K562 (cell line): ENCODE results near the gene SMIM22. TPM values are rescaled to one million over a fixed set of nuclear protein-coding genes. Genes with fewer than 3 reads are reported as not detected.

Experiments used
- ATAC-seq: fragments of 200-7000 bp; cut with Tn5 transposase; 3 replicates; pipeline ENCODE4 v1.9.1; 2020; ENCODE audit warnings: moderate library complexity
- BruUV-seq: library from RNA; stranded (reverse); fragments of 400-500 nt; replicated peaks from 2 replicates; lab custom pipeline; 2021; lab: Mats Ljungman, UMichigan
- CTCF ChIA-PET: fragments of 300-600 bp; formaldehyde crosslinking; extraction: SDS; loops from one replicate; lab custom pipeline; 2021; ENCODE audit warnings: low intra/inter-chr PET ratio; lab: Yijun Ruan, JAX
- POLR2A ChIA-PET: fragments of 300-600, 350-650 bp; sonication (Branson Sonifier 250); formaldehyde crosslinking; extraction: SDS; loops from one replicate; lab custom pipeline; 2021; ENCODE audit warnings: antibody characterized with exemption, inconsistent platforms; lab: Yijun Ruan, JAX
- DNase-seq, 4 experiments: peaks; one replicate each; pipeline versions ENCODE4 v3.0.0 to v3.0.0-alpha.2; 2011 to 2018; ENCODE audit warnings: low spot score in 3 of 4, mixed read lengths in 3 of 4; ENCODE audit errors: extremely low read depth in 1 of 4
- FAIRE-seq: peaks from 2 replicates; lab custom pipeline; 2011; peaks lifted over from hg19 to GRCh38; lab: Jason Lieb, UNC
- H2AFZ ChIP-seq: 2 replicates; pipeline ENCODE4 v1.6.0; 2011; ENCODE audit warnings: low read depth, low read length, control low read depth, inconsistent platforms
- H3K27ac ChIP-seq: fragments of 200-600 bp; 3 replicates; pipeline ENCODE4 v1.8.0; 2011; ENCODE audit warnings: low read depth, mild to moderate bottlenecking, control low read depth, inconsistent platforms, low read length, moderate library complexity, mixed read lengths; ENCODE audit errors: extremely low read depth
- H3K27me3 ChIP-seq, 2 experiments: fragments of 300-600 bp in 1 of 2; 2 replicates in 1 of 2; 3 replicates in 1 of 2; pipeline versions ENCODE4 v1.6.0 to v1.8.0; 2011; ENCODE audit warnings: inconsistent platforms in 2 of 2, low read length in 2 of 2, mild to moderate bottlenecking in 1 of 2, mixed read lengths in 1 of 2, moderate library complexity in 1 of 2; ENCODE audit not compliant: control insufficient read depth in 2 of 2, insufficient read depth in 2 of 2
- H3K36me3 ChIP-seq: fragments of 300-600 bp; 3 replicates; pipeline ENCODE4 v1.8.0; 2011; ENCODE audit warnings: mild to moderate bottlenecking, low read length, inconsistent platforms; ENCODE audit not compliant: control insufficient read depth, insufficient read depth
- H3K4me1 ChIP-seq, 2 experiments: fragments of 200-600 bp in 1 of 2; replicated peaks in 1 of 2; 2 replicates in 1 of 2; 3 replicates in 1 of 2; pipeline versions ENCODE4 v1.5.1 to v1.8.0; 2011; ENCODE audit warnings: inconsistent platforms in 2 of 2, low read length in 2 of 2, mild to moderate bottlenecking in 1 of 2, mixed read lengths in 1 of 2, moderate library complexity in 1 of 2; ENCODE audit not compliant: control insufficient read depth in 2 of 2, insufficient read depth in 2 of 2
- H3K4me2 ChIP-seq: 2 replicates; pipeline ENCODE4 v1.6.1; 2011; ENCODE audit warnings: low read length, control low read depth, inconsistent platforms, mixed read lengths; ENCODE audit not compliant: insufficient read depth
- H3K4me3 ChIP-seq: fragments of 200-600 bp; sonication (generic), shearing (Covaris generic); 2 replicates; pipeline ENCODE4 v1.5.1; 2016; ENCODE audit warnings: control low read depth, inconsistent platforms
- H3K79me2 ChIP-seq: fragments of 200-600 bp; 3 replicates; pipeline ENCODE4 v1.8.0; 2011; ENCODE audit warnings: low read length, inconsistent platforms; ENCODE audit not compliant: control insufficient read depth, insufficient read depth
- H3K9ac ChIP-seq, 2 experiments: 2 replicates each; pipeline versions ENCODE4 v1.6.0 to v1.6.1; 2011; ENCODE audit warnings: low read depth in 2 of 2, low read length in 2 of 2, control low read depth in 1 of 2, inconsistent platforms in 1 of 2, mild to moderate bottlenecking in 1 of 2, mixed read lengths in 1 of 2; ENCODE audit not compliant: insufficient read depth in 1 of 2
- H3K9me1 ChIP-seq: one replicate; pipeline ENCODE4 v1.6.0; 2011; ENCODE audit warnings: inconsistent platforms, mild to moderate bottlenecking, low read length, moderate library complexity; ENCODE audit not compliant: control insufficient read depth, insufficient read depth
- H3K9me3 ChIP-seq: replicated peaks from 2 replicates; pipeline ENCODE4 v1.5.1; 2011; ENCODE audit warnings: low read depth, low read length, inconsistent platforms; ENCODE audit not compliant: control insufficient read depth, insufficient read depth
- H4K20me1 ChIP-seq: replicated peaks from 2 replicates; pipeline ENCODE4 v1.6.1; 2011; ENCODE audit warnings: low read length, inconsistent platforms, mixed read lengths; ENCODE audit not compliant: control insufficient read depth, insufficient read depth
- L3MBTL2 ChIP-seq: fragments of 450-650 bp; IDR thresholded peaks from 2 replicates; pipeline ENCODE4 v1.6.1; 2016; ENCODE audit warnings: mild to moderate bottlenecking, moderate library complexity
- LCOR ChIP-seq: sonication (generic); formaldehyde crosslinking; IDR thresholded peaks from 2 replicates; pipeline ENCODE4 v1.8.0; 2022; ENCODE audit warnings: mild to moderate bottlenecking, missing genetic modification reagents
- MEF2A ChIP-seq: IDR thresholded peaks from 2 replicates; pipeline ENCODE4 v1.6.1; 2011; ENCODE audit warnings: low read depth, mild to moderate bottlenecking, low read length, moderate library complexity; ENCODE audit not compliant: control insufficient read depth
- MTF1 ChIP-seq: fragments of 250-450 bp; sonication (Bioruptor Pico); IDR thresholded peaks from 2 replicates; pipeline ENCODE4 v1.9.0; 2021; ENCODE audit warnings: moderate library complexity, mild to moderate bottlenecking, inconsistent platforms, borderline replicate concordance
- MYNN ChIP-seq, 2 experiments: sonication (generic); formaldehyde crosslinking in 1 of 2; IDR thresholded peaks; 2 replicates each; pipeline versions ENCODE4 v1.5.0 to v1.6.1; 2016 to 2020; ENCODE audit warnings: antibody characterized with exemption in 1 of 2, missing genetic modification reagents in 1 of 2
- NELFE ChIP-seq: IDR thresholded peaks from 2 replicates; pipeline ENCODE4 v1.6.1; 2011; ENCODE audit warnings: mild to moderate bottlenecking; ENCODE audit not compliant: insufficient read depth, insufficient read length
- SUPT5H ChIP-seq: fragments of 450-650 bp; IDR thresholded peaks from 2 replicates; pipeline ENCODE4 v1.6.1; 2016
- ZNF511 ChIP-seq: sonication (generic); formaldehyde crosslinking; IDR thresholded peaks from 2 replicates; pipeline ENCODE4 v1.8.0; 2022; ENCODE audit warnings: mild to moderate bottlenecking, missing genetic modification reagents
- ZNF512 ChIP-seq: IDR thresholded peaks from 2 replicates; pipeline ENCODE4 v1.6.1; 2016; ENCODE audit warnings: missing genetic modification characterization, missing compliant biosample characterization
- WGBS: fragments of 100-300 bp; shearing (Covaris generic); methylation state at CpG from one replicate; pipeline ENCODE4 v1.1.6; 2016; ENCODE audit warnings: low coverage, mixed read lengths; ENCODE audit not compliant: insufficient coverage; ENCODE audit errors: missing lambda C conversion rate; 5-methylcytosine and 5-hydroxymethylcytosine counted together
- in situ Hi-C: fragments of 300-500 bp; cut with MboI; formaldehyde crosslinking; loops from 4 replicates; pipeline ENCODE4 v1.15.0; 2018; ENCODE audit warnings: inconsistent platforms, mixed read lengths
- intact Hi-C: fragments of 100-400 bp; cut with micrococcal nuclease; formaldehyde crosslinking; loops from 2 replicates; pipeline ENCODE4 v1.14.2; 2022
- polyA plus RNA-seq, 8 experiments: library from polyadenylated mRNA; depleted of rRNA in 4 of 8; stranded (reverse) in 5 of 8; unstranded in 3 of 8; fragments of >200 nt; fragmentation: Nextera tagmentation in 2 of 8; fragmentation: Illumina TruSeq in 1 of 8; extraction: Ambion mirVana in 2 of 8; extraction: Trizol in 1 of 8; gene quantifications; 2 replicates each; pipeline versions ENCODE4 v1.2.1 to v1.2.3, GENCODE V29; 2011 to 2014; ENCODE audit warnings: inconsistent platforms in 1 of 8, missing spikeins in 1 of 8
- total RNA-seq, 7 experiments: library from RNA; depleted of rRNA in 6 of 7; stranded (reverse); fragments of >200 nt in 6 of 7; fragmentation: Illumina TruSeq in 2 of 7; extraction: Trizol in 2 of 7; gene quantifications; 2 replicates each; pipeline versions ENCODE4 v1.2.1 to v1.2.3, GENCODE V29; 2011 to 2021; ENCODE audit warnings: low replicate concordance in 1 of 7
- TF ChIP-seq, protein P1 (sequence below): fragments of 250-450 bp; sonication (Bioruptor Pico); IDR thresholded peaks from 2 replicates; pipeline ENCODE4 v1.6.1; 2021; ENCODE audit warnings: mild to moderate bottlenecking

SMIM22 gene
- total and polyA plus RNA-seq, 9 of the 15 experiments (the other 6 are each of a cell fraction or from before 2014, with no cell fraction given) = not detected

DNA sequence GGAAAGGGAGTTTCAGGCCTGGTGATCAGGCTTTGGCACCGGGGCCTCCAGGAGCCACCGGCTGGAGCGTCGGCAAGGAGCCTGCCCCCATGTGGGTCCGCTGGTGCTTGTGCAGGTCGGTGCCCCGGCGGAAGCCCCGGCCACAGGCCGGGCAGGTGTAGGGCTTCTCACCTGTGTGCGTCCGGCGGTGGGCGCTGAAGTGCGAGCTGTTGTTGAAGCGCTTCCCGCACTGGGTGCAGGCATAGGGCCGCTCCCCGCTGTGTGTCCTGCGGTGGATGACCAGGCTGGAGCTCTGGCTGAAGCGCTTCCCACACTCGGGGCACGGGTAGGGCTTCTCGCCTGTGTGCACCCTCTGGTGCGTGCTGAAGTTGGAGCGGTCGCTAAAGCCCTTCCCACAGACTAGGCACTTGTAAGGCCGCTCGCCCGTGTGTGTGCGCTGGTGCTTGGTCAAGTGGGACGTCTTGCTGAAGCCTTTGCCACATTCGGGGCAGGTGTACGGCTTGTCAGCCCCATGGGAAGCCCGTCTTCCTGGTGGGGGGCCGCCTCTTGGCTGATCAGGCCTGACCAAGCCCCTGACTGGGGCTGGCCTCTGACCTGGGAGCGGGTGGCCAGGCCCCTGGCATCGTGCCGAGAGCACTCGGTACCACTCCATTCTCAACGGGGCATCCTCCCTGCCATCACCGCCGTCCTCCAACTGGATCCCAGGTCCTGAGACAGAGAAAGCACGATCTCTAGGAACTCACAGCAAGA is 42.6 kb upstream of the SMIM22 start:
- BruUV-seq = no TSS peak
- Histone ChIP-seq H3K79me2 (no peaks in the 10 kb centered on the region; the same call in 2 of the 3 replicates), H3K4me1 (peaks cover 0 to 12% of the 10 kb centered on the region in 2 experiments; a peak in 1 of 5 replicates), H3K36me3 (peaks cover 58% of the 10 kb centered on the region), H4K20me1 (no peaks in the 10 kb centered on the region), H3K9ac (no peak overlapping the region), H3K4me2 (no peak overlapping the region), H3K9me1 (no peaks in the 10 kb centered on the region)
- DNase-seq (no peak), FAIRE-seq (no peak)
- CTCF ChIA-PET = no interaction called here
- in situ Hi-C loops (no loop called here), intact Hi-C loops (no loop called here)
- WGBS = 97% methylated on average over 35 of the region's 44 CpGs
- TF ChIP-seq SUPT5H = no peak
- no peak for TF ChIP-seq ZNF512 (tag)
- TF ChIP-seq MTF1 (CRISPR knock-in tag) = no peak
- TF ChIP-seq LCOR (CRISPR knock-in tag) = no peak
- TF ChIP-seq L3MBTL2 = no peak
- no peak for TF ChIP-seq ZNF511 (CRISPR knock-in tag)
- no peak for TF ChIP-seq MEF2A
- TF ChIP-seq MYNN (IDR thresholded peaks at IDR 0.05) = no peak
- no peak for TF ChIP-seq MYNN (CRISPR knock-in tag; IDR thresholded peaks at IDR 0.05)
- TF ChIP-seq, protein P1, sequence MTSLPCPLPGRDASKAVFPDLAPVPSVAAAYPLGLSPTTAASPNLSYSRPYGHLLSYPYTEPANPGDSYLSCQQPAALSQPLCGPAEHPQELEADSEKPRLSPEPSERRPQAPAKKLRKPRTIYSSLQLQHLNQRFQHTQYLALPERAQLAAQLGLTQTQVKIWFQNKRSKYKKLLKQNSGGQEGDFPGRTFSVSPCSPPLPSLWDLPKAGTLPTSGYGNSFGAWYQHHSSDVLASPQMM (CRISPR knock-in tag) = no peak
- no peak for TF ChIP-seq NELFE
- TF ChIP-seq, all 486 proteins: peak for 0
- Histone ChIP-seq H2AFZ (no peak overlapping the region), H3K4me3 (no peak overlapping the region), H3K27me3 (no peaks in the 10 kb centered on the region), H3K9me3 (peaks cover 11% of the 10 kb centered on the region), H3K27ac (no peak overlapping the region)
- POLR2A ChIA-PET = no interaction called here
- ATAC-seq = no peak
